SK-N-SH treated with all-trans-retinoic acid at 6 μM for 48 hours (cell line): ENCODE measurements around the gene ADAM17.

Source experiments
- ARNTL ChIP-seq: fragments of 450-650 bp; formaldehyde crosslinking; IDR thresholded peaks from 2 replicates; pipeline ENCODE4 v1.5.0; 2020; ENCODE audit warnings: low read depth, mild to moderate bottlenecking, moderate library complexity, borderline replicate concordance
- BACH2 ChIP-seq: fragments of 250-450 bp; sonication (Bioruptor Pico); IDR thresholded peaks from 2 replicates; pipeline ENCODE4 v1.9.0; 2021; ENCODE audit warnings: mild to moderate bottlenecking, borderline replicate concordance
- CREB5 ChIP-seq: fragments of 250-450 bp; sonication (Bioruptor Pico); IDR thresholded peaks from 2 replicates; pipeline ENCODE4 v1.5.1; 2020; ENCODE audit warnings: low read depth, mild to moderate bottlenecking, moderate library complexity
- GLIS3 ChIP-seq: fragments of 250-450 bp; sonication (Bioruptor Pico); IDR thresholded peaks from 2 replicates; pipeline ENCODE4 v1.5.0; 2020; ENCODE audit warnings: mild to moderate bottlenecking, moderate library complexity
- OSR1 ChIP-seq: fragments of 250-450 bp; sonication (Bioruptor Pico); IDR thresholded peaks from 2 replicates; pipeline ENCODE4 v1.8.0; 2022; ENCODE audit warnings: moderate library complexity, mild to moderate bottlenecking, inconsistent platforms
- PATZ1 ChIP-seq: fragments of 250-450 bp; sonication (Bioruptor Pico); IDR thresholded peaks from 2 replicates; pipeline ENCODE4 v1.8.0; 2020; ENCODE audit warnings: mild to moderate bottlenecking, moderate library complexity, borderline replicate concordance
- PPARA ChIP-seq: fragments of 250-450 bp; sonication (Bioruptor Pico); IDR thresholded peaks from 2 replicates; pipeline ENCODE4 v1.5.0; 2020; ENCODE audit warnings: mild to moderate bottlenecking, borderline replicate concordance
- RARB ChIP-seq: fragments of 250-450 bp; sonication (Bioruptor Pico); IDR thresholded peaks from 2 replicates; pipeline ENCODE4 v1.8.0; 2021; ENCODE audit warnings: mild to moderate bottlenecking, moderate library complexity
- ZFP3 ChIP-seq: fragments of 250-450 bp; sonication (Bioruptor Pico); IDR thresholded peaks from 2 replicates; pipeline ENCODE4 v1.5.0; 2020; ENCODE audit warnings: mild to moderate bottlenecking, moderate library complexity
- ZFP30 ChIP-seq: fragments of 450-650 bp; formaldehyde crosslinking; IDR thresholded peaks from 2 replicates; pipeline ENCODE4 v1.5.0; 2022; ENCODE audit warnings: mild to moderate bottlenecking, moderate library complexity
- ZNF565 ChIP-seq: fragments of 450-650 bp; formaldehyde crosslinking; conservative IDR thresholded peaks from 2 replicates; pipeline ENCODE4 v1.5.0; 2020; ENCODE audit warnings: low read depth, mild to moderate bottlenecking, moderate library complexity
- ZNF8 ChIP-seq: fragments of 450-650 bp; formaldehyde crosslinking; IDR thresholded peaks from 2 replicates; pipeline ENCODE4 v1.5.0; 2020; ENCODE audit warnings: mild to moderate bottlenecking, moderate library complexity

GRCh38 chr2:9518780-9519179, 36.9 kb downstream of the ADAM17 start:
- TF ChIP-seq ZFP3 (CRISPR knock-in tag) (no peak), PPARA (CRISPR knock-in tag) (no peak), RARB (no peak), ZNF565 (CRISPR knock-in tag) (no peak), OSR1 (no peak), ZNF8 (CRISPR knock-in tag) (no peak), PATZ1 (no peak), ZFP30 (CRISPR knock-in tag) (no peak), ARNTL (CRISPR knock-in tag) (no peak), GLIS3 (CRISPR knock-in tag) (no peak), BACH2 (no peak), CREB5 (no peak)
